CD4-positive, CD25-positive, alpha-beta regulatory T cell (primary cell): ENCODE data around the gene TMEM214. TPM values are rescaled to one million over a fixed set of nuclear protein-coding genes. Genes with fewer than 3 reads are reported as not detected.

Experiments used
- ATAC-seq, 2 donors: fragments of 150-1000 bp; cut with Tn5 transposase; one replicate each; pipeline ENCODE4 v1.10.0; 2021; ENCODE audit warnings: low read depth in 2 of 2, moderate number of reproducible peaks in 2 of 2, moderate library complexity in 1 of 2
- DNase-seq, 3 donors: peaks; one replicate each; pipeline versions ENCODE4 v3.0.0 to v3.0.0-alpha.2; 2012 to 2022; ENCODE audit warnings: mixed read lengths in 1 of 3
- H3K27ac ChIP-seq: one replicate; pipeline ENCODE4 v1.7.0; 2013; ENCODE audit warnings: mild to moderate bottlenecking, low read length; ENCODE audit not compliant: insufficient read depth, poor library complexity, severe bottlenecking
- H3K27me3 ChIP-seq: one replicate; pipeline ENCODE4 v1.7.0; 2013; ENCODE audit warnings: low read length; ENCODE audit not compliant: control insufficient read depth, insufficient read depth
- H3K36me3 ChIP-seq: one replicate; pipeline ENCODE4 v1.7.0; 2013; ENCODE audit warnings: mild to moderate bottlenecking, low read length, moderate library complexity; ENCODE audit not compliant: control insufficient read depth, insufficient read depth
- H3K4me1 ChIP-seq: 2 replicates; pipeline ENCODE4 v1.7.0; 2013; ENCODE audit warnings: mild to moderate bottlenecking, low read length; ENCODE audit not compliant: insufficient read depth, control insufficient read depth, poor library complexity, severe bottlenecking
- H3K4me3 ChIP-seq: one replicate; pipeline ENCODE4 v1.7.0; 2013; ENCODE audit warnings: low read depth, mild to moderate bottlenecking, low read length, moderate library complexity
- H3K9me3 ChIP-seq, 2 experiments: 1 replicate in 1 of 2; 2 replicates in 1 of 2; pipeline ENCODE4 v1.7.0; 2013; ENCODE audit warnings: low read length in 2 of 2, mild to moderate bottlenecking in 1 of 2, moderate library complexity in 1 of 2; ENCODE audit not compliant: control insufficient read depth in 2 of 2
- H3K27ac Mint-ChIP-seq, 3 donors: one replicate each; pipeline ENCODE4 v1.8.0; 2020 to 2022; ENCODE audit warnings: mild to moderate bottlenecking in 3 of 3, mixed read lengths in 3 of 3, moderate library complexity in 2 of 3
- H3K27me3 Mint-ChIP-seq: one replicate; pipeline ENCODE4 v1.8.0; 2022; ENCODE audit warnings: mild to moderate bottlenecking, mixed read lengths
- H3K36me3 Mint-ChIP-seq: one replicate; pipeline ENCODE4 v1.8.0; 2020; ENCODE audit warnings: mixed read lengths
- H3K4me1 Mint-ChIP-seq, 4 donors: one replicate each; pipeline ENCODE4 v1.8.0; 2020 to 2022; ENCODE audit warnings: mixed read lengths in 4 of 4, mild to moderate bottlenecking in 1 of 4
- H3K4me3 Mint-ChIP-seq, 4 donors: one replicate each; pipeline ENCODE4 v1.8.0; 2020 to 2022; ENCODE audit warnings: mild to moderate bottlenecking in 4 of 4, mixed read lengths in 4 of 4, moderate library complexity in 3 of 4
- H3K9me3 Mint-ChIP-seq, 7 donors: one replicate each; pipeline ENCODE4 v1.8.0; 2020 to 2022; ENCODE audit warnings: mixed read lengths in 7 of 7, mild to moderate bottlenecking in 3 of 7, moderate library complexity in 2 of 7
- polyA plus RNA-seq, 4 donors: library from polyadenylated mRNA; unstranded; fragments of 300-500 nt; fragmentation: Illumina TruSeq; gene quantifications; one replicate each; pipeline ENCODE4 v1.2.3, GENCODE V29; 2021
- total RNA-seq: library from RNA; stranded (reverse); gene quantifications from one replicate; pipeline ENCODE4 v1.2.3, GENCODE V29; 2022

The TMEM214 gene
- total and polyA plus RNA-seq, 5 donors from 2014 or later, result 17.6 to 43.3 (median 20.3) TPM

GRCh38 chr2:27067385-27067784 lies 34.6 kb downstream of the TMEM214 start:
- Mint-ChIP-seq H3K36me3 (peaks cover 32% of the 10 kb centered on the region), H3K27me3 (no peaks in the 10 kb centered on the region), H3K4me1 (peaks cover 0 to 74% (median 44%) of the 10 kb centered on the region in 4 donors), H3K27ac (peak overlapping the region in 1 of 3 donors; percentile 29), H3K9me3 (no peaks in the 10 kb centered on the region), H3K4me3 (peak overlapping the region in 1 of 4 donors; percentile 65)
- H3K27me3 ChIP-seq, result no peaks in the 10 kb centered on the region
- no peak for ATAC-seq
- peaks cover 31% of the 10 kb centered on the region for H3K4me1 ChIP-seq
- no peak overlapping the region for H3K27ac ChIP-seq
- DNase-seq, result no peak
- H3K9me3 ChIP-seq, result no peaks in the 10 kb centered on the region
- peaks cover 34% of the 10 kb centered on the region for H3K36me3 ChIP-seq
- H3K4me3 ChIP-seq, result no peak overlapping the region

DNA sequence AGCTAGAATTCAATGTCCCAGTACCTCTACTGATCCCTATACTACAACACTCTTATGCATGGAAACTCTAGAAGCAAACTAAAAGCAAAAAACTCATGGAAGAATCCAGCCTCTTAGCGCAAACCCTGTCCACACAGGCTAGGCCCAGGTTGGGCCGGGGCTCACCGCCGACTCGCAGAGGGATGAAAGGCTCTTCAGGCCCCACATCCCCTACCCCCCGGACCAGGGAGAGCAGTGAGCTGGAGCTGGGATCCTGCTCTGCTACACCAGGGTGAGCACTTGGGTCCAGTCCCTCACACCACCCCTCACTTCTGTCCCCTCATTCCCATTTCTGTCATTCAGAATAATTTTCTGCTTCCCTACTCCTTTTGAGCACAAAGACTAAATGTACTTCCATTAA lies 36.7 kb downstream of the TMEM214 start:
- DNase-seq (no peak), ATAC-seq (no peak)
- peak overlapping the region; percentile 74 to 99 (median 86) for H3K4me3 Mint-ChIP-seq
- Histone ChIP-seq H3K27ac (peak overlapping the region; percentile 91), H3K27me3 (no peaks in the 10 kb centered on the region), H3K4me3 (no peak overlapping the region), H3K36me3 (peaks cover 28% of the 10 kb centered on the region), H3K4me1 (peaks cover 32% of the 10 kb centered on the region), H3K9me3 (no peaks in the 10 kb centered on the region)
- no peaks in the 10 kb centered on the region for H3K27me3 Mint-ChIP-seq
- H3K36me3 Mint-ChIP-seq, result peaks cover 27% of the 10 kb centered on the region
- H3K9me3 Mint-ChIP-seq, result no peaks in the 10 kb centered on the region
- peak overlapping the region; percentile 70 to 97 (median 92) for H3K27ac Mint-ChIP-seq
- peaks cover 0 to 77% (median 44%) of the 10 kb centered on the region in 4 donors for H3K4me1 Mint-ChIP-seq

DNA sequence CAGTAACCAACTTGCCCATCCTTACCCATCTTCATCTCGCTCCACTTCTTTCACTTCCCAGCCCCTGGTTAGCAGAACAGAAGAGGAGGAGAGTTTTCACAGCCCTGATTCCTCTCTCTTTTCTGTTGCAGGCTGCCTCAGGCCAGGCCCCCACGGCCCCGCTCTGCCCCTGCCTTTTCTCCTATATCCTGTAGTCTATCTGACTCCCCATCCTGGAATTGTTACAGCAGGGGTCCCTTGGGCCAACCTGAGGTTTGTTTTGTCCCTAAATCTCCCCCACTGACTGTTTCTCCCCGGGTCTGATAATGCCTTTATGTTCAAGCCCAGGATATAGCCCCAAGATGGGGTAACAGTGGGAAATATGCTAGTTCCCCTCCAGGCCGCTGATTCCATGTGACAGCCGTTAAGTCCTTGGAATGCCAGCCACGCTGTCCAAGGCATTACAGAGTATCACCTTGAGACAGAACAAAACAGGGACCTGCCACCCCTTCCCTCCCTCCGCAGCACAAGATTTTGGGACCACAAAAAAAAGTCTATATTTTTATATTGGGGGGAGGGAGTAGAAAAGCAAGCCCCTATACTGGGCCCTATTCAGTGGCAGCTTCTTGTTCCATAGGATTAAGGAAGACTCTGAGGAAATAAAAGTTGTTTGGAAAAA lies 37.3 kb downstream of the TMEM214 start:
- Histone ChIP-seq H3K4me3 (peak overlapping the region; percentile 92), H3K9me3 (no peaks in the 10 kb centered on the region), H3K36me3 (peaks cover 26% of the 10 kb centered on the region), H3K4me1 (peaks cover 38% of the 10 kb centered on the region), H3K27ac (peak overlapping the region; percentile 91), H3K27me3 (no peaks in the 10 kb centered on the region)
- ATAC-seq (no peak), DNase-seq (no peak)
- Mint-ChIP-seq H3K4me1 (peaks cover 4 to 81% (median 49%) of the 10 kb centered on the region in 4 donors), H3K4me3 (peak overlapping the region; percentile 92 to 99 (median 97)), H3K27me3 (no peaks in the 10 kb centered on the region), H3K27ac (peak overlapping the region; percentile 92 to 98 (median 97)), H3K9me3 (no peaks in the 10 kb centered on the region), H3K36me3 (peaks cover 27% of the 10 kb centered on the region)

- DNase-seq (no peak), ATAC-seq (peak in 1 of 2 donors; percentile 0)
- Histone ChIP-seq H3K27ac (peak overlapping the region; percentile 91), H3K4me1 (peaks cover 44% of the 10 kb centered on the region), H3K27me3 (no peaks in the 10 kb centered on the region), H3K9me3 (no peaks in the 10 kb centered on the region), H3K36me3 (peaks cover 19% of the 10 kb centered on the region), H3K4me3 (peak overlapping the region; percentile 92)
- no peaks in the 10 kb centered on the region for H3K27me3 Mint-ChIP-seq
- peaks cover 7 to 82% (median 48%) of the 10 kb centered on the region in 4 donors for H3K4me1 Mint-ChIP-seq
- H3K4me3 Mint-ChIP-seq, result peak overlapping the region; percentile 92 to 99 (median 97)
- no peaks in the 10 kb centered on the region for H3K9me3 Mint-ChIP-seq
- peak overlapping the region; percentile 94 to 98 (median 97) for H3K27ac Mint-ChIP-seq
- peaks cover 21% of the 10 kb centered on the region for H3K36me3 Mint-ChIP-seq
Measured at GRCh38 chr2:27070653-27071276, 38.0 kb downstream of the TMEM214 start.

- DNase-seq (peak; percentile 86 to 94 (median 90)), ATAC-seq (peak; percentile 92 to 94)
- peak within 1 kb of the TSS; percentile 94 to 98 (median 97) for H3K27ac Mint-ChIP-seq
- H3K4me3 Mint-ChIP-seq, result peak within 1 kb of the TSS; percentile 92 to 99 (median 97)
- H3K27me3 Mint-ChIP-seq, result no peaks in the 10 kb centered on the region
- peak within 1 kb of the TSS; percentile 92 for H3K4me3 ChIP-seq
- H3K36me3 Mint-ChIP-seq, result peaks cover 18% of the 10 kb centered on the region
- peaks cover 44% of the 10 kb centered on the region for H3K4me1 ChIP-seq
- peak within 1 kb of the TSS; percentile 91 for H3K27ac ChIP-seq
- no peaks in the 10 kb centered on the region for H3K9me3 Mint-ChIP-seq
- peaks cover 19% of the 10 kb centered on the region for H3K36me3 ChIP-seq
- H3K4me1 Mint-ChIP-seq, result peaks cover 12 to 82% (median 45%) of the 10 kb centered on the region in 4 donors
- H3K27me3 ChIP-seq, result no peaks in the 10 kb centered on the region
- no peaks in the 10 kb centered on the region for H3K9me3 ChIP-seq
Measured at GRCh38 chr2:27071277-27071989, 38.7 kb downstream of the TMEM214 start, which contains the start of gene OST4. TSS of gene OST4 (minus strand) at chr2:27071654.

DNA sequence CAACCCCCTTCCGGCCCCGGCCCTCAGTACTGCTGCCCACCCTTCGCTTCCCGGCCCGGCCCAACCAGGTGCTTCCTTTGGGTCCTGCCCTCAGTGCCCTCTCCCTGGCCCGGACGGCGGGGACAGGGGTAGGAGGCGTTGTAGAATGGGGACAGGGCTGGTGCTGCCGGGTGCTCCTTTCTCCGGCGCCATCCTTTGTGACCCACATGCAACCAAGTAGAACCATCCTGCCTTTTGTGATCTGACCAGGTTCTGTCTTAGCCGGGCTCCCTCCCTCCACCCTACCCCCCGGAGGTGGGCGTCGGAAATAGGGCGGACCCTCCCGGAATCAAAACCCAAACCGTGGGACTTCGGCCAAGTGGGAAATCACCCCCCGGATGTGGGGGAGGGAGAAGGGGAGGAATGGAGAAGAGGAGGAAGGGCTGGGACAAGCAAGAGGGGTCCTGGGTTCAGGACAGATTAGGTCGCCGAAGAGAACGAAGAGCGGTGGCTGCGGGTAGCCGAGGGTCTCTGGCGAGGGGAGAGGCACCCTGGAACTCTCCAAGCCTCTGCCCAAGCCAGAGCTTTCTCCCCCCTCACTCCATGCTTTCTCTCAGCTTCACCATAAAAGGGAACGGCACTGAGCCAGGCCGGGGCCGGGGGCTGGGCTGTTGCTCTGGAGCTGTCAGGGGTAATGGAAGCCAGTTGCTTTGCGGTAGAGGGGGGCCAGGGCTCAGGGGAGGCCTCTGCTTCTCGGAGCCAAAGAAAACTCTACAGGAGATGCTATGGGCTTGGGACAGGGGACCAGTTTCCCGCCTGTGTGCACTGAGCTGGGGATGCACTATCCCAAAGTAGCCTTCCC lies 39.4 kb downstream of the TMEM214 start:
- Mint-ChIP-seq H3K9me3 (no peaks in the 10 kb centered on the region), H3K4me3 (peak overlapping the region; percentile 79 to 92 (median 84)), H3K27me3 (no peaks in the 10 kb centered on the region), H3K4me1 (peaks cover 14 to 77% (median 44%) of the 10 kb centered on the region in 4 donors), H3K36me3 (peaks cover 16% of the 10 kb centered on the region), H3K27ac (peak overlapping the region; percentile 83 to 97 (median 88))
- Histone ChIP-seq H3K9me3 (no peaks in the 10 kb centered on the region), H3K27me3 (no peaks in the 10 kb centered on the region), H3K4me1 (peaks cover 44% of the 10 kb centered on the region), H3K36me3 (peaks cover 18% of the 10 kb centered on the region), H3K27ac (peak overlapping the region; percentile 91), H3K4me3 (peak overlapping the region; percentile 55)
- no peak for DNase-seq
- peak in 1 of 2 donors; percentile 12 for ATAC-seq

GRCh38 chr2:27072920-27073319 lies 40.2 kb downstream of the TMEM214 start:
- no peak for DNase-seq
- peak overlapping the region; percentile 91 for H3K27ac ChIP-seq
- Mint-ChIP-seq H3K27ac (peak overlapping the region; percentile 58 to 97 (median 88)), H3K9me3 (no peaks in the 10 kb centered on the region), H3K27me3 (no peaks in the 10 kb centered on the region), H3K4me3 (peak overlapping the region; percentile 79 to 92 (median 84)), H3K36me3 (peaks cover 11% of the 10 kb centered on the region), H3K4me1 (peaks cover 14 to 70% (median 41%) of the 10 kb centered on the region in 4 donors)
- peaks cover 12% of the 10 kb centered on the region for H3K36me3 ChIP-seq
- H3K4me1 ChIP-seq, result peaks cover 44% of the 10 kb centered on the region
- H3K4me3 ChIP-seq, result no peak overlapping the region
- no peaks in the 10 kb centered on the region for H3K27me3 ChIP-seq
- no peaks in the 10 kb centered on the region for H3K9me3 ChIP-seq
- ATAC-seq, result no peak
